Measurements from ENCODE around the gene TSPYL1.

DNA sequence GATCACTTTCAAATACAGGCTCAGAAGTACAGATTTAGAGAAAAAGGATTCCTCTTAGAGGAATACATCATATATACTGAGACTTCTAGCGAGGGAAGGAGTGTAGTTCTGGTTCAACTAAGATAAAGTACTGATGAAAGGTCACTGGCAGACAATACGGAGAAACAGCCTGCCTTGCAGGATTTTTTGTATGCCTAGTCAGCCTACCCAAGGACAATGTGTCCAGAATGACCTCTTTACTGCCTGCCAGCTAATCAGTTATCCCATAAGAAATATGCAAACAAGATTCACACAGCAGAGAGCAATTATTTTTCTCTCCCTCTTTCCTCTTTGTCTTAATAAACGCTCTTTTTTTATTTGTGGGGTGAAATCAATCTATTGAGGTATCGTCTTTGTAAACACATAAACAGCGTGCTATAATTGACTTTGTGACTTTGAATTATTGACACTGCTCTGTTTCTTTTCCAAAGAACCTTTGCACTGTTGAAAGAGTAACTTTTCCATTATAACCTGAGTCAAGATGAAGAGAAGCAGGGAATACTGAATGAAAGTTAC lies 24.4 kb downstream of the TSPYL1 start:
- TF ChIP-seq, protein P1, sequence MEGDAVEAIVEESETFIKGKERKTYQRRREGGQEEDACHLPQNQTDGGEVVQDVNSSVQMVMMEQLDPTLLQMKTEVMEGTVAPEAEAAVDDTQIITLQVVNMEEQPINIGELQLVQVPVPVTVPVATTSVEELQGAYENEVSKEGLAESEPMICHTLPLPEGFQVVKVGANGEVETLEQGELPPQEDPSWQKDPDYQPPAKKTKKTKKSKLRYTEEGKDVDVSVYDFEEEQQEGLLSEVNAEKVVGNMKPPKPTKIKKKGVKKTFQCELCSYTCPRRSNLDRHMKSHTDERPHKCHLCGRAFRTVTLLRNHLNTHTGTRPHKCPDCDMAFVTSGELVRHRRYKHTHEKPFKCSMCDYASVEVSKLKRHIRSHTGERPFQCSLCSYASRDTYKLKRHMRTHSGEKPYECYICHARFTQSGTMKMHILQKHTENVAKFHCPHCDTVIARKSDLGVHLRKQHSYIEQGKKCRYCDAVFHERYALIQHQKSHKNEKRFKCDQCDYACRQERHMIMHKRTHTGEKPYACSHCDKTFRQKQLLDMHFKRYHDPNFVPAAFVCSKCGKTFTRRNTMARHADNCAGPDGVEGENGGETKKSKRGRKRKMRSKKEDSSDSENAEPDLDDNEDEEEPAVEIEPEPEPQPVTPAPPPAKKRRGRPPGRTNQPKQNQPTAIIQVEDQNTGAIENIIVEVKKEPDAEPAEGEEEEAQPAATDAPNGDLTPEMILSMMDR (conservative IDR thresholded peaks at IDR 0.05; ENCODE audit: low read length) = no peak
- TF ChIP-seq EZH2phosphoT487 (IDR thresholded peaks at IDR 0.05; ENCODE audit: borderline replicate concordance) = no peak

Measured in Loucy (cell line).